Measurements from ENCODE around the gene LLGL2.
A peak's percentile ranks its signal among the peaks of the same experiment; 100 is the strongest.
"Not testable (repeated sequence)": the region's sequence is repeated elsewhere in the genome, so short reads cannot be mapped to it uniquely, and the experiment has no call there.

LLGL2 gene

GRCh38 chr17:75592348-75593020 lies 67.0 kb downstream of the LLGL2 start:
- DNase-seq = no peak

GRCh38 chr17:75593430-75593829 lies 67.9 kb downstream of the LLGL2 start:
- not testable (repeated sequence) for DNase-seq

- DNase-seq = no peak
Measured at GRCh38 chr17:75594499-75595283, 69.2 kb downstream of the LLGL2 start.

- DNase-seq = no peak
Measured at GRCh38 chr17:75595284-75595919, 69.9 kb downstream of the LLGL2 start.

GRCh38 chr17:75595920-75596313 lies 70.4 kb downstream of the LLGL2 start:
- no peak for DNase-seq

GRCh38 chr17:75596320-75597087 lies 71.0 kb downstream of the LLGL2 start:
- no peak for DNase-seq

- DNase-seq = peak in 3 of 5 donors; percentile 33 to 56 (median 44)
Measured at GRCh38 chr17:75601057-75601987, 75.8 kb downstream of the LLGL2 start.

GRCh38 chr17:75602644-75603043 lies 77.1 kb downstream of the LLGL2 start:
- DNase-seq = no peak

GRCh38 chr17:75603123-75603522 lies 77.6 kb downstream of the LLGL2 start:
- no peak for DNase-seq

- no peak for DNase-seq
Measured at GRCh38 chr17:75604034-75604695, 78.7 kb downstream of the LLGL2 start.

- no peak for DNase-seq
Measured at GRCh38 chr17:75605790-75606189, 80.3 kb downstream of the LLGL2 start.

- no peak for DNase-seq
Measured at GRCh38 chr17:75607086-75607485, 81.6 kb downstream of the LLGL2 start.

GRCh38 chr17:75610103-75610984 lies 84.8 kb downstream of the LLGL2 start:
- DNase-seq = no peak

- DNase-seq = no peak
Measured at GRCh38 chr17:75611851-75612429, 86.4 kb downstream of the LLGL2 start.

GRCh38 chr17:75612906-75613626 lies 87.6 kb downstream of the LLGL2 start:
- DNase-seq = no peak

- DNase-seq = no peak
Measured at GRCh38 chr17:75614006-75614405, 88.5 kb downstream of the LLGL2 start.

GRCh38 chr17:75614556-75615270 lies 89.2 kb downstream of the LLGL2 start:
- no peak for DNase-seq

- DNase-seq = no peak
Measured at GRCh38 chr17:75615301-75615700, 89.8 kb downstream of the LLGL2 start.
